GM19025 (cell line): ENCODE data around the gene GXYLT2.

Experiments
- ATAC-seq: cut with Tn5 transposase; IDR thresholded peaks from one replicate; pipeline ENCODE4 v1.9.1; 2021; ENCODE audit warnings: mild to moderate bottlenecking, low read depth, moderate library complexity; ENCODE audit not compliant: unreplicated experiment

The GXYLT2 gene

GRCh38 chr3:72892081-72892775, 4.4 kb downstream of the GXYLT2 start:
- no peak for ATAC-seq

- no peak for ATAC-seq
Observed at GRCh38 chr3:72892870-72893269, 5.0 kb downstream of the GXYLT2 start.

- no peak for ATAC-seq
Observed at GRCh38 chr3:72894976-72895552, 7.2 kb downstream of the GXYLT2 start.

GRCh38 chr3:72896996-72897757, 9.3 kb downstream of the GXYLT2 start:
- ATAC-seq: no peak

- ATAC-seq: no peak
Observed at GRCh38 chr3:72897758-72898007, 9.8 kb downstream of the GXYLT2 start.

GRCh38 chr3:72899349-72899765, 11.5 kb downstream of the GXYLT2 start:
- no peak for ATAC-seq

- no peak for ATAC-seq
Observed at GRCh38 chr3:72900048-72900447, 12.2 kb downstream of the GXYLT2 start.

GRCh38 chr3:72901840-72902239, 14.0 kb downstream of the GXYLT2 start:
- no peak for ATAC-seq

GRCh38 chr3:72903004-72903403, 15.2 kb downstream of the GXYLT2 start:
- ATAC-seq: no peak

- ATAC-seq: no peak
Observed at GRCh38 chr3:72904163-72904562, 16.3 kb downstream of the GXYLT2 start.

GRCh38 chr3:72906154-72906553, 18.3 kb downstream of the GXYLT2 start:
- ATAC-seq: no peak

GRCh38 chr3:72907131-72907711, 19.4 kb downstream of the GXYLT2 start:
- no peak for ATAC-seq

GRCh38 chr3:72907731-72908620, 20.1 kb downstream of the GXYLT2 start:
- ATAC-seq: no peak

- ATAC-seq: no peak
Observed at GRCh38 chr3:72909591-72909990, 21.7 kb downstream of the GXYLT2 start.

GRCh38 chr3:72912532-72912931, 24.7 kb downstream of the GXYLT2 start:
- no peak for ATAC-seq

GRCh38 chr3:72914383-72914782, 26.5 kb downstream of the GXYLT2 start:
- ATAC-seq: no peak

GRCh38 chr3:72916250-72916649, 28.4 kb downstream of the GXYLT2 start:
- no peak for ATAC-seq

- no peak for ATAC-seq
Observed at GRCh38 chr3:72919520-72919919, 31.7 kb downstream of the GXYLT2 start.

- ATAC-seq: no peak
Observed at GRCh38 chr3:72924055-72924454, 36.2 kb downstream of the GXYLT2 start.
